Activated CD4-positive, alpha-beta memory T cell treated with anti-CD3 and anti-CD28 coated beads, Interleukin-2, amount 10 ng/mL, durations not matched to agents 7 days and 5 days (primary cell): ENCODE data around the gene LEAP2. TPM values are rescaled to one million over a fixed set of nuclear protein-coding genes. Genes with fewer than 3 reads are reported as not detected.

Source experiments
- CTCF ChIA-PET: fragments of 350-600 bp; sonication (Branson Sonifier 250); formaldehyde crosslinking; loops from one replicate; lab custom pipeline; 2021; ENCODE audit warnings: antibody characterized with exemption, inconsistent platforms; lab: Charles Lee
- POLR2A ChIA-PET: fragments of 350-600 bp; sonication (Branson Sonifier 250); formaldehyde crosslinking; loops from one replicate; lab custom pipeline; 2021; ENCODE audit warnings: antibody characterized with exemption; lab: Charles Lee
- DNase-seq: peaks from one replicate; pipeline ENCODE4 v3.0.0-alpha.2; 2020
- H3K27ac Mint-ChIP-seq: one replicate; pipeline ENCODE4 v1.8.0; 2021; ENCODE audit warnings: mild to moderate bottlenecking, mixed read lengths
- H3K27me3 Mint-ChIP-seq: one replicate; pipeline ENCODE4 v1.8.0; 2021; ENCODE audit warnings: mixed read lengths
- H3K36me3 Mint-ChIP-seq: one replicate; pipeline ENCODE4 v1.8.0; 2021; ENCODE audit warnings: low read depth, mixed read lengths
- H3K4me1 Mint-ChIP-seq: one replicate; pipeline ENCODE4 v1.8.0; 2021; ENCODE audit warnings: mixed read lengths
- H3K4me3 Mint-ChIP-seq: one replicate; pipeline ENCODE4 v1.8.0; 2021; ENCODE audit warnings: mild to moderate bottlenecking, mixed read lengths
- H3K9me3 Mint-ChIP-seq: one replicate; pipeline ENCODE4 v1.8.0; 2021; ENCODE audit warnings: mixed read lengths
- total RNA-seq, 2 experiments: library from RNA; stranded (reverse); gene quantifications; one replicate each; pipeline ENCODE4 v1.2.3, GENCODE V29; 2021

The LEAP2 gene
- total RNA-seq, 2 experiments from 2014 or later = 2.5 to 3.2 TPM

GRCh38 chr5:132870801-132871200, 2.7 kb upstream of the LEAP2 start:
- POLR2A ChIA-PET = interaction anchor here (1.2 kb wide), 1 partner anchor 181 kb away, joined by 4 read pairs; the partner anchor contains the start of gene HSPA4
- H3K27ac Mint-ChIP-seq = no peak overlapping the region
- CTCF ChIA-PET = interaction anchor here (1.1 to 1.5 kb wide), 2 partner anchors 12 to 16 kb away, joined by 3 to 7 read pairs; no protein-coding TSS in a partner anchor
- peaks cover 41% of the 10 kb centered on the region for H3K36me3 Mint-ChIP-seq
- H3K9me3 Mint-ChIP-seq = no peaks in the 10 kb centered on the region
- no peaks in the 10 kb centered on the region for H3K27me3 Mint-ChIP-seq
- H3K4me3 Mint-ChIP-seq = no peak overlapping the region
- no peak for DNase-seq
- peaks cover 23% of the 10 kb centered on the region for H3K4me1 Mint-ChIP-seq

GRCh38 chr5:132871459-132872284, 1.8 kb upstream of the LEAP2 start:
- Mint-ChIP-seq H3K4me1 (peaks cover 16% of the 10 kb centered on the region), H3K9me3 (no peaks in the 10 kb centered on the region), H3K36me3 (peaks cover 37% of the 10 kb centered on the region), H3K27me3 (no peaks in the 10 kb centered on the region), H3K27ac (peak overlapping the region; percentile 23), H3K4me3 (no peak overlapping the region)
- POLR2A ChIA-PET = no interaction called here
- CTCF ChIA-PET = interaction anchor here (1.2 to 1.4 kb wide), 2 partner anchors 10 to 12 kb away, joined by 3 to 6 read pairs; no protein-coding TSS in a partner anchor
- no peak for DNase-seq

- no peak for DNase-seq
- Mint-ChIP-seq H3K4me3 (no peak overlapping the region), H3K36me3 (peaks cover 36% of the 10 kb centered on the region), H3K27ac (no peak overlapping the region), H3K9me3 (no peaks in the 10 kb centered on the region), H3K4me1 (peaks cover 9% of the 10 kb centered on the region), H3K27me3 (no peaks in the 10 kb centered on the region)
- CTCF ChIA-PET = interaction anchor here (0.5 to 1.4 kb wide), 3 partner anchors 9 to 139 kb away, joined by 3 to 6 read pairs (median 3); no protein-coding TSS in a partner anchor
- POLR2A ChIA-PET = interaction anchor here (1.4 kb wide), 1 partner anchor 11 kb away, joined by 4 read pairs; no protein-coding TSS in a partner anchor
These were observed 715 bp upstream of the LEAP2 start for GRCh38 chr5:132872788-132873118.

GRCh38 chr5:132873930-132874271, 433 bp downstream of the LEAP2 start:
- H3K36me3 Mint-ChIP-seq = peaks cover 34% of the 10 kb centered on the region
- H3K27ac Mint-ChIP-seq = no peak overlapping the region
- H3K4me1 Mint-ChIP-seq = no peaks in the 10 kb centered on the region
- H3K27me3 Mint-ChIP-seq = no peaks in the 10 kb centered on the region
- DNase-seq = no peak
- no peaks in the 10 kb centered on the region for H3K9me3 Mint-ChIP-seq
- no peak overlapping the region for H3K4me3 Mint-ChIP-seq
- CTCF ChIA-PET = no interaction called here
- POLR2A ChIA-PET = interaction anchor here (1.4 kb wide), 1 partner anchor 9 kb away, joined by 4 read pairs; no protein-coding TSS in a partner anchor

- DNase-seq = no peak
- no peak overlapping the region for H3K4me3 Mint-ChIP-seq
- no peaks in the 10 kb centered on the region for H3K9me3 Mint-ChIP-seq
- ChIA-PET CTCF (no interaction called here), POLR2A (interaction anchor here (1.4 to 2.0 kb wide), 2 partner anchors 9 to 16 kb away, joined by 3 to 10 read pairs; partner anchors contain the start of genes GDF9 and UQCRQ)
- H3K36me3 Mint-ChIP-seq = peaks cover 29% of the 10 kb centered on the region
- no peaks in the 10 kb centered on the region for H3K4me1 Mint-ChIP-seq
- no peak overlapping the region for H3K27ac Mint-ChIP-seq
- H3K27me3 Mint-ChIP-seq = no peaks in the 10 kb centered on the region
These were observed 2.7 kb downstream of the LEAP2 start for GRCh38 chr5:132876020-132876759.

- CTCF ChIA-PET = no interaction called here
- no peaks in the 10 kb centered on the region for H3K4me1 Mint-ChIP-seq
- H3K27me3 Mint-ChIP-seq = no peaks in the 10 kb centered on the region
- no peak for DNase-seq
- no peaks in the 10 kb centered on the region for H3K9me3 Mint-ChIP-seq
- H3K4me3 Mint-ChIP-seq = no peak overlapping the region
- POLR2A ChIA-PET = interaction anchor here (1.1 to 2.0 kb wide), 3 partner anchors 10 to 178 kb away, joined by 3 to 10 read pairs (median 3); partner anchors contain the start of genes GDF9 and UQCRQ
- no peak overlapping the region for H3K27ac Mint-ChIP-seq
- H3K36me3 Mint-ChIP-seq = peaks cover 30% of the 10 kb centered on the region
These were observed 4.0 kb downstream of the LEAP2 start for GRCh38 chr5:132877466-132877865.

GRCh38 chr5:132877938-132878337, 4.5 kb downstream of the LEAP2 start:
- ChIA-PET CTCF (no interaction called here), POLR2A (interaction anchor here (1.1 to 2.0 kb wide), 3 partner anchors 10 to 178 kb away, joined by 3 to 10 read pairs (median 3); partner anchors contain the start of genes GDF9 and UQCRQ)
- H3K36me3 Mint-ChIP-seq = peaks cover 29% of the 10 kb centered on the region
- DNase-seq = no peak
- no peaks in the 10 kb centered on the region for H3K4me1 Mint-ChIP-seq
- H3K4me3 Mint-ChIP-seq = no peak overlapping the region
- no peak overlapping the region for H3K27ac Mint-ChIP-seq
- H3K9me3 Mint-ChIP-seq = no peaks in the 10 kb centered on the region
- H3K27me3 Mint-ChIP-seq = no peaks in the 10 kb centered on the region

GRCh38 chr5:132883261-132883834, 9.9 kb downstream of the LEAP2 start:
- Mint-ChIP-seq H3K9me3 (no peaks in the 10 kb centered on the region), H3K36me3 (peaks cover 60% of the 10 kb centered on the region), H3K4me3 (no peak overlapping the region), H3K27ac (peak overlapping the region; percentile 37), H3K4me1 (peaks cover 10% of the 10 kb centered on the region), H3K27me3 (no peaks in the 10 kb centered on the region)
- DNase-seq = peak; percentile 29
- POLR2A ChIA-PET = interaction anchor here (1.2 to 2.9 kb wide), 4 partner anchors 10 to 81 kb away, joined by 3 to 14 read pairs (median 4); partner anchors contain the start of genes GDF9, LEAP2, SHROOM1 and UQCRQ
- CTCF ChIA-PET = interaction anchor here (1.0 to 4.8 kb wide), 19 partner anchors 9 to 292 kb away, joined by 3 to 29 read pairs (median 5); partner anchors contain the start of genes GDF9, SHROOM1 and UQCRQ

- no peak overlapping the region for H3K4me3 Mint-ChIP-seq
- no peaks in the 10 kb centered on the region for H3K9me3 Mint-ChIP-seq
- peaks cover 13% of the 10 kb centered on the region for H3K4me1 Mint-ChIP-seq
- peaks cover 62% of the 10 kb centered on the region for H3K36me3 Mint-ChIP-seq
- no peak overlapping the region for H3K27ac Mint-ChIP-seq
- H3K27me3 Mint-ChIP-seq = no peaks in the 10 kb centered on the region
- no peak for DNase-seq
- ChIA-PET POLR2A (interaction anchor here (2.9 kb wide), 1 partner anchor 18 kb away, joined by 14 read pairs; the partner anchor contains the start of genes GDF9 and UQCRQ), CTCF (interaction anchor here (1.1 to 4.8 kb wide), 5 partner anchors 14 to 55 kb away, joined by 3 to 29 read pairs (median 7); partner anchors contain the start of gene SHROOM1)
These were observed 11.1 kb downstream of the LEAP2 start for GRCh38 chr5:132884548-132884947.

- H3K4me3 Mint-ChIP-seq = no peak overlapping the region
- CTCF ChIA-PET = interaction anchor here (4.8 kb wide), 1 partner anchor 57 kb away, joined by 29 read pairs; the partner anchor contains the start of gene SHROOM1
- H3K27me3 Mint-ChIP-seq = no peaks in the 10 kb centered on the region
- DNase-seq = no peak
- peaks cover 15% of the 10 kb centered on the region for H3K4me1 Mint-ChIP-seq
- POLR2A ChIA-PET = no interaction called here
- peaks cover 52% of the 10 kb centered on the region for H3K36me3 Mint-ChIP-seq
- H3K27ac Mint-ChIP-seq = no peak overlapping the region
- H3K9me3 Mint-ChIP-seq = no peaks in the 10 kb centered on the region
These were observed 12.8 kb downstream of the LEAP2 start for GRCh38 chr5:132886064-132886823.

- peaks cover 15% of the 10 kb centered on the region for H3K4me1 Mint-ChIP-seq
- no peaks in the 10 kb centered on the region for H3K9me3 Mint-ChIP-seq
- H3K27ac Mint-ChIP-seq = no peak overlapping the region
- CTCF ChIA-PET = interaction anchor here (1.0 kb wide), 1 partner anchor 67 kb away, joined by 9 read pairs; no protein-coding TSS in a partner anchor
- DNase-seq = no peak
- H3K36me3 Mint-ChIP-seq = peaks cover 58% of the 10 kb centered on the region
- no peak overlapping the region for H3K4me3 Mint-ChIP-seq
- H3K27me3 Mint-ChIP-seq = no peaks in the 10 kb centered on the region
- POLR2A ChIA-PET = no interaction called here
These were observed 13.8 kb downstream of the LEAP2 start for GRCh38 chr5:132887283-132887682.

GRCh38 chr5:132889501-132889900, 16.0 kb downstream of the LEAP2 start:
- no peaks in the 10 kb centered on the region for H3K27me3 Mint-ChIP-seq
- ChIA-PET CTCF (no interaction called here), POLR2A (no interaction called here)
- peaks cover 5% of the 10 kb centered on the region for H3K4me1 Mint-ChIP-seq
- H3K36me3 Mint-ChIP-seq = peaks cover 62% of the 10 kb centered on the region
- no peak overlapping the region for H3K27ac Mint-ChIP-seq
- no peak overlapping the region for H3K4me3 Mint-ChIP-seq
- no peak for DNase-seq
- H3K9me3 Mint-ChIP-seq = no peaks in the 10 kb centered on the region
